ENCODE data around the gene PPM1H. TPM values are rescaled to one million over a fixed set of nuclear protein-coding genes. Genes with fewer than 3 reads are reported as not detected.
"Not testable (repeated sequence)": the region's sequence is repeated elsewhere in the genome, so short reads cannot be mapped to it uniquely, and the experiment has no call there.

PPM1H gene
- total RNA-seq, 5 donors from 2014 or later (not counting 1 experiment from before 2014, with no cell fraction given), result 0.18 to 0.82 (median 0.42) TPM

- no peak overlapping the region for H3K4me3 Mint-ChIP-seq
- H3K4me1 Mint-ChIP-seq, result no peaks in the 10 kb centered on the region
- Histone ChIP-seq H3K27me3 (replicated peaks in 1 of 2; ENCODE audit: control insufficient read depth in 2 of 2, extremely low read depth in 1 of 2, insufficient read depth in 2 of 2, low read length in 1 of 2) (no peaks in the 10 kb centered on the region), H3K4me1 (ENCODE audit: control insufficient read depth in 1 of 2, extremely low read depth in 1 of 2, insufficient read depth in 2 of 2, low read length in 2 of 2) (no peaks in the 10 kb centered on the region), H3K27ac (ENCODE audit: low read length) (no peak overlapping the region), H3K36me3 (ENCODE audit: control insufficient read depth in 2 of 2, extremely low read depth in 1 of 2, insufficient read depth in 1 of 2, low read length in 1 of 2) (no peaks in the 10 kb centered on the region), H3K4me3 (ENCODE audit: control insufficient read depth in 1 of 2, extremely low read depth in 1 of 2, low read length in 1 of 2) (no peak overlapping the region), H3K9me3 (no peaks in the 10 kb centered on the region)
- peaks cover 4 to 6% of the 10 kb centered on the region in 2 donors for H3K27me3 Mint-ChIP-seq
- ATAC-seq (replicated peaks in 1 of 4) (no peak), DNase-seq (no peak)
- H3K27ac Mint-ChIP-seq, result no peak overlapping the region
- H3K36me3 Mint-ChIP-seq, result no peaks in the 10 kb centered on the region
- no peaks in the 10 kb centered on the region for H3K9me3 Mint-ChIP-seq
- POLR2A ChIA-PET, result no interaction called here
- CTCF ChIA-PET, result no interaction called here
Measured at GRCh38 chr12:62885242-62885641, 49.7 kb downstream of the PPM1H start.

GRCh38 chr12:62884832-62885231 is 50.1 kb downstream of the PPM1H start:
- H3K4me3 Mint-ChIP-seq; H3K27me3 Mint-ChIP-seq; H3K36me3 Mint-ChIP-seq; H3K27me3 ChIP-seq (replicated peaks in 1 of 2; ENCODE audit: control insufficient read depth in 2 of 2, extremely low read depth in 1 of 2, insufficient read depth in 2 of 2, low read length in 1 of 2); H3K27ac ChIP-seq (ENCODE audit: low read length); H3K9me3 Mint-ChIP-seq; ATAC-seq (replicated peaks in 1 of 4); POLR2A ChIA-PET; H3K9me3 ChIP-seq; H3K4me1 Mint-ChIP-seq; H3K4me1 ChIP-seq (ENCODE audit: control insufficient read depth in 1 of 2, extremely low read depth in 1 of 2, insufficient read depth in 2 of 2, low read length in 2 of 2); H3K36me3 ChIP-seq (ENCODE audit: control insufficient read depth in 2 of 2, extremely low read depth in 1 of 2, insufficient read depth in 1 of 2, low read length in 1 of 2); DNase-seq; CTCF ChIA-PET; H3K4me3 ChIP-seq (ENCODE audit: control insufficient read depth in 1 of 2, extremely low read depth in 1 of 2, low read length in 1 of 2); H3K27ac Mint-ChIP-seq: not testable (repeated sequence)
- WGBS (ENCODE audit: insufficient coverage), result 60% methylated on average over 1 of the region's 5 CpGs

DNA sequence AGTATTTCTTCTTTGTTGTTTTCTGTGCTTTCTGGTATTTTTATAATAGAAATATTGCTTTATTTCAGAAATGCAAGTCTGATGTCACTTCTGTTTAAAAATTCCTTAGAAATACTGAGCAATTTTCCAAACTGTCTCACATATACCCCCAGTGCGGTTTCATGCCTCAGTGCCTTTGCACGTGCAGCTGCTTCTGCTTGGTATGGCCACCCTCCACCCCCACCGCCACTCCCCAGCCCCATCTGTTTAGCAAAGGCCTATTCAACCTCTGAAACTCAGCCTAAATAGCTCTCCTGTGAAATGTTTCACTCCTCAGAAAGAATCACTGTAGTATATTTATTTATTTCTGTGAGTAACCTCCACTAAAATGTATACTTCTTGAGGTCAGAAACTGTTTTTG is 52.3 kb downstream of the PPM1H start:
- DNase-seq (no peak), ATAC-seq (replicated peaks in 1 of 4) (no peak)
- 100% methylated on average over 1 of the region's 3 CpGs for WGBS (ENCODE audit: insufficient coverage)
- Histone ChIP-seq H3K4me1 (ENCODE audit: control insufficient read depth in 1 of 2, extremely low read depth in 1 of 2, insufficient read depth in 2 of 2, low read length in 2 of 2) (no peaks in the 10 kb centered on the region), H3K9me3 (no peaks in the 10 kb centered on the region), H3K36me3 (ENCODE audit: control insufficient read depth in 2 of 2, extremely low read depth in 1 of 2, insufficient read depth in 1 of 2, low read length in 1 of 2) (no peaks in the 10 kb centered on the region), H3K27me3 (replicated peaks in 1 of 2; ENCODE audit: control insufficient read depth in 2 of 2, extremely low read depth in 1 of 2, insufficient read depth in 2 of 2, low read length in 1 of 2) (no peaks in the 10 kb centered on the region), H3K4me3 (ENCODE audit: control insufficient read depth in 1 of 2, extremely low read depth in 1 of 2, low read length in 1 of 2) (no peak overlapping the region), H3K27ac (ENCODE audit: low read length) (no peak overlapping the region)
- CTCF ChIA-PET, result interaction anchor here in 1 of 2 donors (0.6 kb wide), 1 partner anchor 747 kb away, joined by 4 read pairs; no protein-coding TSS in a partner anchor
- Mint-ChIP-seq H3K36me3 (no peaks in the 10 kb centered on the region), H3K4me3 (no peak overlapping the region), H3K27ac (no peak overlapping the region), H3K9me3 (no peaks in the 10 kb centered on the region), H3K4me1 (no peaks in the 10 kb centered on the region), H3K27me3 (peaks cover 4 to 6% of the 10 kb centered on the region in 2 donors)
- POLR2A ChIA-PET, result no interaction called here

DNA sequence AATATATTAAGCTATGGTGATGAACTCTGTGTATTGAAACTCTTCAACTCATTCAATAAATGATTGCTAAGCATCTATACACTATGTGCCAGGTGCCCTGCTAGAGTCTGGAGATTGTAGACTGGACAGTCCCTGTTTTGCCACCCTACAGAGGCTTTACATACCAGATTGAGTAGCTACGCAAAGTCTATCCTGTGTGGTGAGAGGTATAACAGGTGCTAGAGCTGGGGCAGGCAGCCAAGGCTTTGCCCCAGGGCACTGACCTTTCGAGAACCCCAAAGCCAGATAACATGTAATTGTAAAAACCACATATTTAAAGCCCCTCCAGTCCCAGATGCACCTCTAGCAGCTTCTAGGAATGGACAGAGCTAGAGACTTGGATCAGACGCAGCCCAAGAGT is 52.8 kb downstream of the PPM1H start:
- no peak overlapping the region for H3K27ac ChIP-seq (ENCODE audit: low read length)
- H3K9me3 ChIP-seq, result no peaks in the 10 kb centered on the region
- no peaks in the 10 kb centered on the region for H3K36me3 Mint-ChIP-seq
- ChIA-PET CTCF (interaction anchor here in 1 of 2 donors (0.6 kb wide), 1 partner anchor 747 kb away, joined by 4 read pairs; no protein-coding TSS in a partner anchor), POLR2A (no interaction called here)
- ATAC-seq (replicated peaks in 1 of 4), result no peak
- H3K9me3 Mint-ChIP-seq, result no peaks in the 10 kb centered on the region
- no peak overlapping the region for H3K27ac Mint-ChIP-seq
- H3K4me1 Mint-ChIP-seq, result no peaks in the 10 kb centered on the region
- H3K4me3 Mint-ChIP-seq, result no peak overlapping the region
- no peak for DNase-seq
- peaks cover 0 to 4% of the 10 kb centered on the region in 2 experiments for H3K27me3 ChIP-seq (replicated peaks in 1 of 2; ENCODE audit: control insufficient read depth in 2 of 2, extremely low read depth in 1 of 2, insufficient read depth in 2 of 2, low read length in 1 of 2)
- no peaks in the 10 kb centered on the region for H3K36me3 ChIP-seq (ENCODE audit: control insufficient read depth in 2 of 2, extremely low read depth in 1 of 2, insufficient read depth in 1 of 2, low read length in 1 of 2)
- WGBS (ENCODE audit: insufficient coverage), result 100% methylated on average over 1 of the region's 3 CpGs
- peaks cover 8 to 9% of the 10 kb centered on the region in 2 donors for H3K27me3 Mint-ChIP-seq
- H3K4me3 ChIP-seq (ENCODE audit: control insufficient read depth in 1 of 2, extremely low read depth in 1 of 2, low read length in 1 of 2), result no peak overlapping the region
- no peaks in the 10 kb centered on the region for H3K4me1 ChIP-seq (ENCODE audit: control insufficient read depth in 1 of 2, extremely low read depth in 1 of 2, insufficient read depth in 2 of 2, low read length in 2 of 2)

GRCh38 chr12:62879691-62880090 is 55.3 kb downstream of the PPM1H start:
- 83% methylated on average over 1 of the region's 1 CpG for WGBS (ENCODE audit: insufficient coverage)
- ATAC-seq (replicated peaks in 1 of 4) (no peak), DNase-seq (no peak)
- no peak overlapping the region for H3K27ac Mint-ChIP-seq
- no peaks in the 10 kb centered on the region for H3K9me3 Mint-ChIP-seq
- peaks cover 0 to 4% of the 10 kb centered on the region in 2 experiments for H3K27me3 ChIP-seq (replicated peaks in 1 of 2; ENCODE audit: control insufficient read depth in 2 of 2, extremely low read depth in 1 of 2, insufficient read depth in 2 of 2, low read length in 1 of 2)
- H3K36me3 ChIP-seq (ENCODE audit: control insufficient read depth in 2 of 2, extremely low read depth in 1 of 2, insufficient read depth in 1 of 2, low read length in 1 of 2), result no peaks in the 10 kb centered on the region
- no peaks in the 10 kb centered on the region for H3K4me1 ChIP-seq (ENCODE audit: control insufficient read depth in 1 of 2, extremely low read depth in 1 of 2, insufficient read depth in 2 of 2, low read length in 2 of 2)
- ChIA-PET POLR2A (no interaction called here), CTCF (no interaction called here)
- no peak overlapping the region for H3K27ac ChIP-seq (ENCODE audit: low read length)
- no peak overlapping the region for H3K4me3 Mint-ChIP-seq
- H3K27me3 Mint-ChIP-seq, result peaks cover 10 to 13% of the 10 kb centered on the region in 2 donors
- no peaks in the 10 kb centered on the region for H3K9me3 ChIP-seq
- H3K36me3 Mint-ChIP-seq, result no peaks in the 10 kb centered on the region
- H3K4me1 Mint-ChIP-seq, result no peaks in the 10 kb centered on the region
- H3K4me3 ChIP-seq (ENCODE audit: control insufficient read depth in 1 of 2, extremely low read depth in 1 of 2, low read length in 1 of 2), result no peak overlapping the region

GRCh38 chr12:62879228-62879627 is 55.7 kb downstream of the PPM1H start:
- H3K4me1 ChIP-seq (ENCODE audit: control insufficient read depth in 1 of 2, extremely low read depth in 1 of 2, insufficient read depth in 2 of 2, low read length in 2 of 2); DNase-seq; H3K4me1 Mint-ChIP-seq; CTCF ChIA-PET; ATAC-seq (replicated peaks in 1 of 4); POLR2A ChIA-PET; H3K27ac ChIP-seq (ENCODE audit: low read length); H3K4me3 ChIP-seq (ENCODE audit: control insufficient read depth in 1 of 2, extremely low read depth in 1 of 2, low read length in 1 of 2); H3K27me3 ChIP-seq (replicated peaks in 1 of 2; ENCODE audit: control insufficient read depth in 2 of 2, extremely low read depth in 1 of 2, insufficient read depth in 2 of 2, low read length in 1 of 2); H3K36me3 Mint-ChIP-seq; H3K4me3 Mint-ChIP-seq; H3K27ac Mint-ChIP-seq; H3K9me3 ChIP-seq; H3K36me3 ChIP-seq (ENCODE audit: control insufficient read depth in 2 of 2, extremely low read depth in 1 of 2, insufficient read depth in 1 of 2, low read length in 1 of 2); H3K9me3 Mint-ChIP-seq: not testable (repeated sequence)
- H3K27me3 Mint-ChIP-seq, result peaks cover 10 to 13% of the 10 kb centered on the region in 2 donors
- WGBS (ENCODE audit: insufficient coverage), result 100% methylated on average over 1 of the region's 3 CpGs

GRCh38 chr12:62878211-62878610 is 56.7 kb downstream of the PPM1H start:
- ChIA-PET CTCF (no interaction called here), POLR2A (no interaction called here)
- H3K27ac ChIP-seq (ENCODE audit: low read length), result no peak overlapping the region
- peaks cover 0 to 4% of the 10 kb centered on the region in 2 experiments for H3K27me3 ChIP-seq (replicated peaks in 1 of 2; ENCODE audit: control insufficient read depth in 2 of 2, extremely low read depth in 1 of 2, insufficient read depth in 2 of 2, low read length in 1 of 2)
- H3K9me3 Mint-ChIP-seq, result no peaks in the 10 kb centered on the region
- H3K4me3 ChIP-seq (ENCODE audit: control insufficient read depth in 1 of 2, extremely low read depth in 1 of 2, low read length in 1 of 2), result no peak overlapping the region
- H3K4me3 Mint-ChIP-seq, result no peak overlapping the region
- H3K4me1 ChIP-seq (ENCODE audit: control insufficient read depth in 1 of 2, extremely low read depth in 1 of 2, insufficient read depth in 2 of 2, low read length in 2 of 2), result no peaks in the 10 kb centered on the region
- H3K36me3 Mint-ChIP-seq, result no peaks in the 10 kb centered on the region
- ATAC-seq (replicated peaks in 1 of 4), result no peak
- peaks cover 10 to 21% of the 10 kb centered on the region in 2 donors for H3K27me3 Mint-ChIP-seq
- H3K36me3 ChIP-seq (ENCODE audit: control insufficient read depth in 2 of 2, extremely low read depth in 1 of 2, insufficient read depth in 1 of 2, low read length in 1 of 2), result no peaks in the 10 kb centered on the region
- H3K9me3 ChIP-seq, result no peaks in the 10 kb centered on the region
- no peak overlapping the region for H3K27ac Mint-ChIP-seq
- H3K4me1 Mint-ChIP-seq, result no peaks in the 10 kb centered on the region
- WGBS (ENCODE audit: insufficient coverage), result no CpG with 5 or more reads among the region's 2 CpGs
- no peak for DNase-seq
